Activated T-cell treated with anti-CD3 and anti-CD28 coated beads, Interleukin-2, amount 50 U/mL, for 1 hour (primary cell): ENCODE data around the gene C20orf144.
"Not testable (repeated sequence)": the region's sequence is repeated elsewhere in the genome, so short reads cannot be mapped to it uniquely, and the experiment has no call there.

Source experiments
- DNase-seq: peaks from one replicate; pipeline ENCODE4 v3.0.0-alpha.2; 2020

The C20orf144 gene

GRCh38 chr20:33698966-33699365, 36.8 kb downstream of the C20orf144 start:
- DNase-seq = not testable (repeated sequence)

- not testable (repeated sequence) for DNase-seq
Measured at GRCh38 chr20:33700696-33701441, 38.7 kb downstream of the C20orf144 start.

GRCh38 chr20:33701629-33702450, 39.7 kb downstream of the C20orf144 start:
- DNase-seq = no peak

- DNase-seq = no peak
Measured at GRCh38 chr20:33702861-33703260, 40.7 kb downstream of the C20orf144 start.

- DNase-seq = no peak
Measured at GRCh38 chr20:33703498-33704137, 41.5 kb downstream of the C20orf144 start.

GRCh38 chr20:33704197-33704924, 42.2 kb downstream of the C20orf144 start:
- DNase-seq = no peak

- no peak for DNase-seq
Measured at GRCh38 chr20:33707668-33708067, 45.5 kb downstream of the C20orf144 start.

- DNase-seq = no peak
Measured at GRCh38 chr20:33709398-33709797, 47.3 kb downstream of the C20orf144 start.

- no peak for DNase-seq
Measured at GRCh38 chr20:33709905-33710541, 47.9 kb downstream of the C20orf144 start.

- no peak for DNase-seq
Measured at GRCh38 chr20:33710681-33711445, 48.7 kb downstream of the C20orf144 start.

GRCh38 chr20:33711446-33711738, 49.3 kb downstream of the C20orf144 start:
- no peak for DNase-seq
